Peyer's patch (tissue), 4 donors: Measurements from ENCODE around the gene CD164L2. TPM values are rescaled to one million over a fixed set of nuclear protein-coding genes. Genes with fewer than 3 reads are reported as not detected.

Experiments used
- DNase-seq, 3 donors: peaks; one replicate each; pipeline ENCODE4 v3.0.0-alpha.2; 2017 to 2019
- H3K27ac ChIP-seq, 4 donors: fragments of 200-600 bp; sonication (generic); one replicate each; pipeline ENCODE4 v1.5.1; 2016 to 2019
- H3K27me3 ChIP-seq, 2 donors: fragments of 200-600 bp; sonication (generic); one replicate each; pipeline ENCODE4 v1.5.1; 2019
- H3K36me3 ChIP-seq, 3 donors: fragments of 200-600 bp; sonication (generic); one replicate each; pipeline ENCODE4 v1.5.1; 2016 to 2019
- H3K4me1 ChIP-seq, 4 donors: fragments of 200-600 bp; sonication (generic); one replicate each; pipeline ENCODE4 v1.5.1; 2016 to 2019
- H3K4me3 ChIP-seq, 4 donors: fragments of 200-600 bp; sonication (generic); 1 replicate in 3 of 4; 2 replicates in 1 of 4; pipeline ENCODE4 v1.5.1; 2016 to 2019; ENCODE audit warnings: mild to moderate bottlenecking in 1 of 4
- H3K9me3 ChIP-seq, 4 donors: fragments of 200-600 bp; sonication (generic); one replicate each; pipeline ENCODE4 v1.5.1; 2016 to 2019; ENCODE audit warnings: mild to moderate bottlenecking in 1 of 4
- POLR2A ChIP-seq, 2 donors: fragments of 450-650 bp; IDR thresholded peaks; one replicate each; pipeline ENCODE4 v1.5.1; 2017; ENCODE audit warnings: antibody characterized with exemption in 2 of 2, mild to moderate bottlenecking in 2 of 2, moderate library complexity in 2 of 2
- total RNA-seq, 4 donors: library from RNA; depleted of rRNA; stranded (reverse); fragments of >200 nt; gene quantifications; one replicate each; pipeline ENCODE4 v1.1.0, GENCODE V29; 2016
- TF ChIP-seq, protein P1 (sequence below), 6 experiments: fragments of 450-650 bp in 4 of 6; fragments of 200-600 bp in 2 of 6; sonication (generic) in 1 of 6; IDR thresholded peaks; one replicate each; pipeline ENCODE4 v1.5.1; 2017 to 2019; ENCODE audit warnings: antibody characterized with exemption in 6 of 6, mild to moderate bottlenecking in 3 of 6, moderate library complexity in 1 of 6

CD164L2 gene
- total RNA-seq, 4 donors from 2014 or later = not detected

- DNase-seq = no peak
Observed at GRCh38 chr1:27343639-27344025, 39.5 kb downstream of the CD164L2 start.

DNA sequence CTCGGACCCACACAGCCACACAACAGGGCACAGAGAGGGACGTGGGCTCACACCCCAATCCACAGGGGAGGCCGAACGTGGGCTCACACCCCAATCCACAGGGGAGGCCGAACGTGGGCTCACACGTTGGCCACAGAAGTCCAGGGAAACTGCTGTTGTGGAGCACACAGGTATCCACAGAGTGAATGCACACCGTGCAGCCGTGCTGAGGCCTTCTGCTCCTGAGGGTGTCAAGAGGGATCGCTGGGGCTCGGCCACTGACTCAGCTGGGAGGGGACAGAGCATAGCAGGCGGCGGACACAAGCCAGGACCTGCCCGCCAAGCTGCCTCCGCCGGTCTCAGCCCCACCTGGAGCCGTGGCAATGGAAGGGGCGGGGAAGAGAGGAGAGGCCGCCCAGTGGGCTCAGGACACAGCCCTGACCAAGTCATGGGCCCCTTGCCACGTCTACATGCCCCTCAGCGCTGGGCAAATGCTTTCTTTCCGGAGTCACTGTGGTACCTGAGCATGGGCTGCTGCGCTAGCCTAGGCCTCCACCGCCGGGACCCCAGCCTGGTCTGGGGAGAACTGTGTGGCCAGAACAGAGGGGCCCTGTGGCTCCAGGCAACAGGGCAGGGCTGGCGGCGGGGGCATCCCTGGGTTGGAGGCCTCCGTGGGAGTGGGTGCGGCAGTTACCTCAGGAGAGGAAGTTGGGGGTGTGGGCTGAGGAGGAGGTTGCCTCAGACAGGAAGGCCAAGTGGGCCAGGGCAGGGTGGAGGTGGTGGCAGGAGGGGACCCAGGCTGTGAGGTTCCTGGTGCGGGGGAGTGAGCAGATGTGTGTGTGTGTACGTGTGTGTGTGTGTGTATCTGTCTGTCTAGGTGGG is 40.1 kb downstream of the CD164L2 start:
- no peaks in the 10 kb centered on the region for H3K27me3 ChIP-seq
- H3K27ac ChIP-seq = peak overlapping the region; percentile 71 to 94 (median 80)

More at GRCh38 chr1:27343639-27344025, 39.5 kb downstream of the CD164L2 start:
- H3K9me3 ChIP-seq = no peaks in the 10 kb centered on the region
- TF ChIP-seq, protein P1, sequence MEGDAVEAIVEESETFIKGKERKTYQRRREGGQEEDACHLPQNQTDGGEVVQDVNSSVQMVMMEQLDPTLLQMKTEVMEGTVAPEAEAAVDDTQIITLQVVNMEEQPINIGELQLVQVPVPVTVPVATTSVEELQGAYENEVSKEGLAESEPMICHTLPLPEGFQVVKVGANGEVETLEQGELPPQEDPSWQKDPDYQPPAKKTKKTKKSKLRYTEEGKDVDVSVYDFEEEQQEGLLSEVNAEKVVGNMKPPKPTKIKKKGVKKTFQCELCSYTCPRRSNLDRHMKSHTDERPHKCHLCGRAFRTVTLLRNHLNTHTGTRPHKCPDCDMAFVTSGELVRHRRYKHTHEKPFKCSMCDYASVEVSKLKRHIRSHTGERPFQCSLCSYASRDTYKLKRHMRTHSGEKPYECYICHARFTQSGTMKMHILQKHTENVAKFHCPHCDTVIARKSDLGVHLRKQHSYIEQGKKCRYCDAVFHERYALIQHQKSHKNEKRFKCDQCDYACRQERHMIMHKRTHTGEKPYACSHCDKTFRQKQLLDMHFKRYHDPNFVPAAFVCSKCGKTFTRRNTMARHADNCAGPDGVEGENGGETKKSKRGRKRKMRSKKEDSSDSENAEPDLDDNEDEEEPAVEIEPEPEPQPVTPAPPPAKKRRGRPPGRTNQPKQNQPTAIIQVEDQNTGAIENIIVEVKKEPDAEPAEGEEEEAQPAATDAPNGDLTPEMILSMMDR (IDR thresholded peaks at IDR 0.05) = no peak
- TF ChIP-seq POLR2A (IDR thresholded peaks at IDR 0.05) = no peak
- no peaks in the 10 kb centered on the region for H3K27me3 ChIP-seq
- H3K4me3 ChIP-seq = peak overlapping the region in 2 of 4 donors; percentile 42 to 63
- H3K27ac ChIP-seq = peak overlapping the region in 2 of 4 donors; percentile 78 to 94
- H3K36me3 ChIP-seq = no peaks in the 10 kb centered on the region
- peaks cover 0 to 17% (median 11%) of the 10 kb centered on the region in 4 donors for H3K4me1 ChIP-seq

GRCh38 chr1:27342391-27342777 is 40.7 kb downstream of the CD164L2 start:
- Histone ChIP-seq H3K27me3 (no peaks in the 10 kb centered on the region), H3K4me1 (peaks cover 0 to 15% (median 11%) of the 10 kb centered on the region in 4 donors), H3K4me3 (peak overlapping the region; percentile 41 to 63 (median 46)), H3K27ac (peak overlapping the region; percentile 49 to 94 (median 80)), H3K36me3 (no peaks in the 10 kb centered on the region), H3K9me3 (no peaks in the 10 kb centered on the region)
- TF ChIP-seq, protein P1 (IDR thresholded peaks at IDR 0.05) = no peak
- no peak for TF ChIP-seq POLR2A (IDR thresholded peaks at IDR 0.05)
- peak in 2 of 3 donors; percentile 59 to 63 for DNase-seq

More for the DNA sequence above, 40.1 kb downstream of the CD164L2 start:
- DNase-seq = peak; percentile 53 to 90 (median 90)
- Histone ChIP-seq H3K36me3 (no peaks in the 10 kb centered on the region), H3K9me3 (no peaks in the 10 kb centered on the region), H3K4me3 (peak overlapping the region; percentile 41 to 63 (median 46)), H3K4me1 (peaks cover 0 to 15% (median 11%) of the 10 kb centered on the region in 4 donors)
- TF ChIP-seq, protein P1 (IDR thresholded peaks at IDR 0.05) = no peak
- no peak for TF ChIP-seq POLR2A (IDR thresholded peaks at IDR 0.05)

- Histone ChIP-seq H3K9me3 (no peaks in the 10 kb centered on the region), H3K4me1 (peaks cover 0 to 15% (median 11%) of the 10 kb centered on the region in 4 donors), H3K27ac (peak within 1 kb of the TSS; percentile 71 to 94 (median 80)), H3K4me3 (peak within 1 kb of the TSS; percentile 41 to 63 (median 46)), H3K27me3 (no peaks in the 10 kb centered on the region), H3K36me3 (peaks cover 0 to under 1% (median 0%) of the 10 kb centered on the region in 3 donors)
- TF ChIP-seq, protein P1 (IDR thresholded peaks at IDR 0.05) = no peak
- no peak for TF ChIP-seq POLR2A (IDR thresholded peaks at IDR 0.05)
- peak; percentile 72 to 84 (median 78) for DNase-seq
Observed at GRCh38 chr1:27341525-27342252, 41.4 kb downstream of the CD164L2 start, which contains the start of gene SYTL1. Gene SYTL1 (plus strand): TSS chr1:27342022. CDS start chr1:27345335, 3,313 bp downstream.

GRCh38 chr1:27339213-27339612 is 43.9 kb downstream of the CD164L2 start:
- Histone ChIP-seq H3K4me3 (no peak overlapping the region), H3K36me3 (peaks cover 0 to 25% (median 0%) of the 10 kb centered on the region in 3 donors), H3K9me3 (no peaks in the 10 kb centered on the region), H3K27ac (no peak overlapping the region), H3K4me1 (peaks cover 0 to 15% (median 11%) of the 10 kb centered on the region in 4 donors), H3K27me3 (no peaks in the 10 kb centered on the region)
- no peak for DNase-seq
- TF ChIP-seq POLR2A (IDR thresholded peaks at IDR 0.05) = no peak
- TF ChIP-seq, protein P1 (IDR thresholded peaks at IDR 0.05) = no peak
